ENCODE data around the gene PSD4. TPM values are rescaled to one million over a fixed set of nuclear protein-coding genes. Genes with fewer than 3 reads are reported as not detected.
A peak's percentile ranks its signal among the peaks of the same experiment; 100 is the strongest.

PSD4 gene
- total RNA-seq, 4 donors from 2014 or later, result 25.1 to 62.5 (median 50.2) TPM

DNA sequence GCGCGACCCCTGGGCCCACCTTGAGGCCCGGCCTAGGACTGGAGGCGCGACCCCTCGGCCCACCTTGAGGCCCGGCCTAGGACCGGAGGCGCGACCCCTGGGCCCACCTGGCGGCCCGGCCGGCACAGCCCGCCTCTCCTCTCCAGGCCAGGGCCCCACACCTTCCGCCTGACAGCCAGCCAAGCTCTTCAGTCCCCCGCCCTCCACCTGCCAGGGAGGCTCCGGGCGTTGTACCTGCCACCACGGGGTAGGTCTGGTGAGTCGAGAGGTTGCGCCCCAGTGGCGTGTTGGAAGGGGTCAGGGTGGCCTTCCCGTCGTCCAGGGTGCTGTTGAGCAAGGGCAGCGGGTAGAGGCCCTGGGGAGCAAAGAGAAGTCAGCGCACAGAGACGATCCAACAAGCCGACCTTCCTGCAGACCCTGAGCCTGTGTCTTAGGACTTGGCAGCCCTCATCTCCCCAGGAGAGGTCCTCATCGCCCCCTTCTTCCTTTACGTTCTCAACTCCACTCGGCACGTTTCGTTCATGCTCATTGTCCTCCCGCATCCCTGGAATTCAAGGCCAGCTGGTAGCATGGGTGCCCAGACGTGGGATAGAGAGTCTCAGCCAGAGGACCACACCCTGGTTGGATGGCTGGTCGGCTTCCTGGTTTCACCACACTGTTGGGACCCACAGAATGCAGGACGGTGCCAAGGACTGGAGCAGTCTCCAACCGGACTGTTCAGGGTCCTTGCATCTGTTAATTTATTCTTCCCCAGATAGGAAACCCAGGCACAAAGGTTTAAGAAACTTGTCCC is 62.8 kb downstream of the PSD4 start:
- WGBS, 2 donors, result 66 to 78% methylated on average over 10 to 13 of the region's 38 CpGs
- H3K27ac ChIP-seq, result peak overlapping the region; percentile 61 to 92 (median 88)
- intact Hi-C loops (cut with DNase I), result no loop called here
- no peaks in the 10 kb centered on the region for H3K9me3 ChIP-seq
- peaks cover 0 to 6% (median 0%) of the 10 kb centered on the region in 3 donors for H3K36me3 ChIP-seq
- TF ChIP-seq, protein P1, sequence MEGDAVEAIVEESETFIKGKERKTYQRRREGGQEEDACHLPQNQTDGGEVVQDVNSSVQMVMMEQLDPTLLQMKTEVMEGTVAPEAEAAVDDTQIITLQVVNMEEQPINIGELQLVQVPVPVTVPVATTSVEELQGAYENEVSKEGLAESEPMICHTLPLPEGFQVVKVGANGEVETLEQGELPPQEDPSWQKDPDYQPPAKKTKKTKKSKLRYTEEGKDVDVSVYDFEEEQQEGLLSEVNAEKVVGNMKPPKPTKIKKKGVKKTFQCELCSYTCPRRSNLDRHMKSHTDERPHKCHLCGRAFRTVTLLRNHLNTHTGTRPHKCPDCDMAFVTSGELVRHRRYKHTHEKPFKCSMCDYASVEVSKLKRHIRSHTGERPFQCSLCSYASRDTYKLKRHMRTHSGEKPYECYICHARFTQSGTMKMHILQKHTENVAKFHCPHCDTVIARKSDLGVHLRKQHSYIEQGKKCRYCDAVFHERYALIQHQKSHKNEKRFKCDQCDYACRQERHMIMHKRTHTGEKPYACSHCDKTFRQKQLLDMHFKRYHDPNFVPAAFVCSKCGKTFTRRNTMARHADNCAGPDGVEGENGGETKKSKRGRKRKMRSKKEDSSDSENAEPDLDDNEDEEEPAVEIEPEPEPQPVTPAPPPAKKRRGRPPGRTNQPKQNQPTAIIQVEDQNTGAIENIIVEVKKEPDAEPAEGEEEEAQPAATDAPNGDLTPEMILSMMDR (IDR thresholded peaks at IDR 0.05), result no peak
- H3K4me3 ChIP-seq, result peak overlapping the region; percentile 41 to 59 (median 52)
- no peak for DNase-seq
- peaks cover 20 to 59% (median 24%) of the 10 kb centered on the region in 3 donors for H3K4me1 ChIP-seq
- no peaks in the 10 kb centered on the region for H3K27me3 ChIP-seq

- 68 to 74% methylated on average over 9 of the region's 9 CpGs for WGBS, 2 donors
- H3K9me3 ChIP-seq, result no peaks in the 10 kb centered on the region
- DNase-seq, result no peak
- intact Hi-C loops (cut with DNase I), result no loop called here
- H3K36me3 ChIP-seq, result peaks cover 0 to 6% (median 0%) of the 10 kb centered on the region in 3 donors
- peaks cover 23 to 67% (median 31%) of the 10 kb centered on the region in 3 donors for H3K4me1 ChIP-seq
- no peaks in the 10 kb centered on the region for H3K27me3 ChIP-seq
- no peak for TF ChIP-seq POLR2A (IDR thresholded peaks at IDR 0.05)
- TF ChIP-seq, protein P1 (IDR thresholded peaks at IDR 0.05), result no peak
- peak overlapping the region in 2 of 4 donors; percentile 50 to 53 for H3K4me3 ChIP-seq
- H3K27ac ChIP-seq, result peak overlapping the region in 3 of 4 donors; percentile 87 to 92 (median 90)
Observed at GRCh38 chr2:113237604-113238160, 63.9 kb downstream of the PSD4 start.

- Histone ChIP-seq H3K9me3 (no peaks in the 10 kb centered on the region), H3K27ac (peak overlapping the region; percentile 78 to 92 (median 88)), H3K36me3 (peaks cover 0 to 6% (median 0%) of the 10 kb centered on the region in 3 donors), H3K4me1 (peaks cover 21 to 64% (median 31%) of the 10 kb centered on the region in 3 donors), H3K4me3 (no peak overlapping the region), H3K27me3 (no peaks in the 10 kb centered on the region)
- TF ChIP-seq, protein P1 (IDR thresholded peaks at IDR 0.05), result no peak
- no peak for TF ChIP-seq POLR2A (IDR thresholded peaks at IDR 0.05)
- WGBS, 2 donors, result 86 to 89% methylated on average over 8 to 9 of the region's 9 CpGs
- intact Hi-C loops (cut with DNase I), result no loop called here
- no peak for DNase-seq
Observed at GRCh38 chr2:113238871-113239839, 65.4 kb downstream of the PSD4 start.

GRCh38 chr2:113240150-113240914 is 66.6 kb downstream of the PSD4 start:
- Histone ChIP-seq H3K27ac (peak overlapping the region; percentile 78 to 92 (median 88)), H3K4me3 (no peak overlapping the region), H3K4me1 (peaks cover 20 to 58% (median 31%) of the 10 kb centered on the region in 3 donors), H3K9me3 (no peaks in the 10 kb centered on the region), H3K27me3 (no peaks in the 10 kb centered on the region), H3K36me3 (peaks cover 0 to 6% (median 0%) of the 10 kb centered on the region in 3 donors)
- intact Hi-C loops (cut with DNase I), result no loop called here
- DNase-seq, result peak; percentile 30
- TF ChIP-seq POLR2A (IDR thresholded peaks at IDR 0.05), result no peak
- TF ChIP-seq, protein P1 (IDR thresholded peaks at IDR 0.05), result peak in 2 of 6 experiments; percentile 2 to 18
- WGBS, 2 donors, result 28 to 36% methylated on average over 7 of the region's 15 CpGs

All from esophagus squamous epithelium (tissue), 5 donors.